ENCODE measurements around the gene USPL1. TPM values are rescaled to one million over a fixed set of nuclear protein-coding genes. Genes with fewer than 3 reads are reported as not detected.
"Not testable (repeated sequence)": the region's sequence is repeated elsewhere in the genome, so short reads cannot be mapped to it uniquely, and the experiment has no call there.

Gene USPL1
- total and polyA plus RNA-seq, 9 donors, result 12.1 to 26.8 (median 22.4) TPM

GRCh38 chr13:30638301-30638700 is 20.6 kb downstream of the USPL1 start:
- WGBS, 3 donors, result 34 to 53% (median 48%) methylated on average over 4 of the region's 4 CpGs
- peaks cover 1% of the 10 kb centered on the region for H3K4me1 ChIP-seq (ENCODE audit: insufficient read depth)
- no peaks in the 10 kb centered on the region for H3K36me3 ChIP-seq
- TF ChIP-seq EP300 (IDR thresholded peaks at IDR 0.05), result no peak
- no peak for TF ChIP-seq POLR2A (IDR thresholded peaks at IDR 0.05)
- TF ChIP-seq, protein P1, sequence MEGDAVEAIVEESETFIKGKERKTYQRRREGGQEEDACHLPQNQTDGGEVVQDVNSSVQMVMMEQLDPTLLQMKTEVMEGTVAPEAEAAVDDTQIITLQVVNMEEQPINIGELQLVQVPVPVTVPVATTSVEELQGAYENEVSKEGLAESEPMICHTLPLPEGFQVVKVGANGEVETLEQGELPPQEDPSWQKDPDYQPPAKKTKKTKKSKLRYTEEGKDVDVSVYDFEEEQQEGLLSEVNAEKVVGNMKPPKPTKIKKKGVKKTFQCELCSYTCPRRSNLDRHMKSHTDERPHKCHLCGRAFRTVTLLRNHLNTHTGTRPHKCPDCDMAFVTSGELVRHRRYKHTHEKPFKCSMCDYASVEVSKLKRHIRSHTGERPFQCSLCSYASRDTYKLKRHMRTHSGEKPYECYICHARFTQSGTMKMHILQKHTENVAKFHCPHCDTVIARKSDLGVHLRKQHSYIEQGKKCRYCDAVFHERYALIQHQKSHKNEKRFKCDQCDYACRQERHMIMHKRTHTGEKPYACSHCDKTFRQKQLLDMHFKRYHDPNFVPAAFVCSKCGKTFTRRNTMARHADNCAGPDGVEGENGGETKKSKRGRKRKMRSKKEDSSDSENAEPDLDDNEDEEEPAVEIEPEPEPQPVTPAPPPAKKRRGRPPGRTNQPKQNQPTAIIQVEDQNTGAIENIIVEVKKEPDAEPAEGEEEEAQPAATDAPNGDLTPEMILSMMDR (IDR thresholded peaks at IDR 0.05), result no peak
- no peak overlapping the region for H3K4me3 ChIP-seq
- no peaks in the 10 kb centered on the region for H3K27me3 ChIP-seq
- no peak overlapping the region for H3K27ac ChIP-seq
- H3K9me3 ChIP-seq, result no peaks in the 10 kb centered on the region
- intact Hi-C loops (cut with DNase I), result no loop called here
- no peak for DNase-seq

- Histone ChIP-seq H3K4me1 (ENCODE audit: insufficient read depth) (peaks cover 1% of the 10 kb centered on the region), H3K27ac (no peak overlapping the region), H3K4me3 (no peak overlapping the region), H3K9me3 (no peaks in the 10 kb centered on the region), H3K36me3 (no peaks in the 10 kb centered on the region), H3K27me3 (no peaks in the 10 kb centered on the region)
- intact Hi-C loops (cut with DNase I), result no loop called here
- no peak for DNase-seq
- WGBS, 3 donors, result 57 to 75% (median 61%) methylated on average over 4 of the region's 4 CpGs
- TF ChIP-seq POLR2A (IDR thresholded peaks at IDR 0.05) (no peak), EP300 (IDR thresholded peaks at IDR 0.05) (no peak)
- TF ChIP-seq, protein P1 (IDR thresholded peaks at IDR 0.05), result no peak
Observed at GRCh38 chr13:30639671-30640070, 22.0 kb downstream of the USPL1 start.

GRCh38 chr13:30641173-30641572 is 23.5 kb downstream of the USPL1 start:
- H3K36me3 ChIP-seq; H3K4me1 ChIP-seq (ENCODE audit: insufficient read depth); H3K4me3 ChIP-seq; H3K27ac ChIP-seq; H3K9me3 ChIP-seq; intact Hi-C loops (cut with DNase I); H3K27me3 ChIP-seq: not testable (repeated sequence)
- DNase-seq, result peak in 1 of 5 donors; percentile 26
- 86 to 96% (median 89%) methylated on average over 1 of the region's 1 CpG for WGBS, 3 donors

DNA sequence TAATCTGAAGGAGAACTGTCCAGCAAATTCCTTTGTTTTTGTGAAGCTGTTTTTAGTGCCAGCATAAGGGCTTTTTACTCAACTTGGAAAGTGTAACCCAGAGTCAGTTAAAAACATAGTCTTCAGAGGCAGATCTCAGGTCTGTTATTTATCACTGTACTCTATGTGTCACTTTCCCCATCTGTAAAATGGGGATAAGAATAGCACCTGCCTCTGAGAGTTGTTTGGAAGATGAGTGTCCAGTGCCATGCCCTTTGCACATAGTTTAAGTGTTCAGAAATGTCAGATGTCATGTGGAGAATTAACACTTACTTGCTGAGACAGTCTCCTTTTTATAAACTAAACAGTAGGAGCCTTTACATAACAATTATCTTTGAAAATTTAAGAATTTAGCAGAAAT is 27.9 kb downstream of the USPL1 start:
- Histone ChIP-seq H3K4me3 (no peak overlapping the region), H3K4me1 (ENCODE audit: insufficient read depth) (no peaks in the 10 kb centered on the region), H3K36me3 (no peaks in the 10 kb centered on the region), H3K9me3 (no peaks in the 10 kb centered on the region), H3K27ac (no peak overlapping the region), H3K27me3 (no peaks in the 10 kb centered on the region)
- DNase-seq, result no peak
- intact Hi-C loops (cut with DNase I), result no loop called here
- no peak for TF ChIP-seq EP300 (IDR thresholded peaks at IDR 0.05)
- no peak for TF ChIP-seq POLR2A (IDR thresholded peaks at IDR 0.05)

- no peak overlapping the region for H3K27ac ChIP-seq
- no peak for DNase-seq
- intact Hi-C loops (cut with DNase I), result no loop called here
- H3K4me1 ChIP-seq (ENCODE audit: insufficient read depth), result no peaks in the 10 kb centered on the region
- TF ChIP-seq, protein P1 (IDR thresholded peaks at IDR 0.05), result no peak
- TF ChIP-seq EP300 (IDR thresholded peaks at IDR 0.05), result no peak
- TF ChIP-seq POLR2A (IDR thresholded peaks at IDR 0.05), result no peak
- H3K9me3 ChIP-seq, result no peaks in the 10 kb centered on the region
- no peaks in the 10 kb centered on the region for H3K27me3 ChIP-seq
- H3K36me3 ChIP-seq, result no peaks in the 10 kb centered on the region
- 40 to 51% (median 44%) methylated on average over 3 of the region's 3 CpGs for WGBS, 3 donors
- H3K4me3 ChIP-seq, result no peak overlapping the region
Observed at GRCh38 chr13:30647420-30647819, 29.7 kb downstream of the USPL1 start.

Measured in ovary (tissue), 9 donors.